Occipital lobe (tissue), 2 donors: ENCODE results near the gene CABCOCO1. TPM values are rescaled to one million over a fixed set of nuclear protein-coding genes. Genes with fewer than 3 reads are reported as not detected.

Source experiments
- DNase-seq: peaks from one replicate; lab custom pipeline; 2025; lab: John Stamatoyannopoulos, UW
- total RNA-seq: library from RNA; depleted of rRNA; stranded (reverse); fragments of >200 nt; gene quantifications from one replicate; pipeline ENCODE4 v1.2.3, GENCODE V29; 2014

CABCOCO1 gene
- total RNA-seq, 1 donor from 2014 or later, result 3.4 TPM

- no peak for DNase-seq
Measured at GRCh38 chr10:61812920-61813319, 150.2 kb downstream of the CABCOCO1 start.

- no peak for DNase-seq
Measured at GRCh38 chr10:61814160-61814559, 151.4 kb downstream of the CABCOCO1 start.

GRCh38 chr10:61815496-61815895, 152.8 kb downstream of the CABCOCO1 start:
- no peak for DNase-seq

Other genes starting within 250 kb of the CABCOCO1 start
- gene TMEM26, start 209.5 kb upstream of the CABCOCO1 start, total RNA-seq, result 0.47 TPM
- gene ARID5B, start 238.8 kb downstream of the CABCOCO1 start, total RNA-seq, result 27.6 TPM